HG03558 (cell line): ENCODE results near the gene ZSCAN18.

ENCODE experiments used
- ATAC-seq: cut with Tn5 transposase; IDR thresholded peaks from one replicate; pipeline ENCODE4 v1.9.1; 2021; ENCODE audit warnings: moderate number of reproducible peaks; ENCODE audit not compliant: unreplicated experiment; ENCODE audit errors: extremely low read depth

The ZSCAN18 gene

GRCh38 chr19:58086825-58087710 lies 11.0 kb downstream of the ZSCAN18 start:
- no peak for ATAC-seq

- ATAC-seq = no peak
Observed at GRCh38 chr19:58085348-58085875, 12.6 kb downstream of the ZSCAN18 start.

GRCh38 chr19:58084596-58085347 lies 13.3 kb downstream of the ZSCAN18 start:
- no peak for ATAC-seq

- no peak for ATAC-seq
Observed at GRCh38 chr19:58083021-58083420, 15.0 kb downstream of the ZSCAN18 start.

GRCh38 chr19:58079792-58080191 lies 18.2 kb downstream of the ZSCAN18 start:
- ATAC-seq = no peak

GRCh38 chr19:58067240-58067912 lies 30.7 kb downstream of the ZSCAN18 start:
- ATAC-seq = no peak

- no peak for ATAC-seq
Observed at GRCh38 chr19:58063712-58064111, 34.3 kb downstream of the ZSCAN18 start.

GRCh38 chr19:58060231-58060630 lies 37.8 kb downstream of the ZSCAN18 start:
- no peak for ATAC-seq

GRCh38 chr19:58059671-58060078 lies 38.4 kb downstream of the ZSCAN18 start:
- no peak for ATAC-seq

- ATAC-seq = no peak
Observed at GRCh38 chr19:58059003-58059670, 38.9 kb downstream of the ZSCAN18 start, which contains the start of gene ZNF135. ZNF135 (plus strand) TSS chr19:58059282; CDS start chr19:58060003, 721 bp downstream.

- ATAC-seq = no peak
Observed at GRCh38 chr19:58058467-58058866, 39.6 kb downstream of the ZSCAN18 start.

- ATAC-seq = no peak
Observed at GRCh38 chr19:58056861-58057260, 41.2 kb downstream of the ZSCAN18 start.

- no peak for ATAC-seq
Observed at GRCh38 chr19:58056261-58056660, 41.8 kb downstream of the ZSCAN18 start.

GRCh38 chr19:58054901-58055874 lies 42.8 kb downstream of the ZSCAN18 start:
- ATAC-seq = no peak

GRCh38 chr19:58053480-58054156 lies 44.4 kb downstream of the ZSCAN18 start:
- no peak for ATAC-seq

GRCh38 chr19:58052256-58052655 lies 45.8 kb downstream of the ZSCAN18 start:
- no peak for ATAC-seq

GRCh38 chr19:58047672-58048071 lies 50.4 kb downstream of the ZSCAN18 start:
- no peak for ATAC-seq

- ATAC-seq = no peak
Observed at GRCh38 chr19:58046856-58047255, 51.2 kb downstream of the ZSCAN18 start.
